Loucy (cell line): ENCODE results near the gene INHBB.

Source experiments
- CTCF ChIP-seq: fragments of 200-600 bp; sonication (generic); conservative IDR thresholded peaks from 2 replicates; pipeline ENCODE4 v1.5.1; 2014; ENCODE audit warnings: mild to moderate bottlenecking, antibody characterized with exemption, low read length
- EZH2phosphoT487 ChIP-seq: fragments of 200-600 bp; IDR thresholded peaks from 2 replicates; pipeline ENCODE4 v1.6.1; 2018; ENCODE audit warnings: antibody characterized with exemption, mild to moderate bottlenecking, moderate library complexity, borderline replicate concordance

DNA sequence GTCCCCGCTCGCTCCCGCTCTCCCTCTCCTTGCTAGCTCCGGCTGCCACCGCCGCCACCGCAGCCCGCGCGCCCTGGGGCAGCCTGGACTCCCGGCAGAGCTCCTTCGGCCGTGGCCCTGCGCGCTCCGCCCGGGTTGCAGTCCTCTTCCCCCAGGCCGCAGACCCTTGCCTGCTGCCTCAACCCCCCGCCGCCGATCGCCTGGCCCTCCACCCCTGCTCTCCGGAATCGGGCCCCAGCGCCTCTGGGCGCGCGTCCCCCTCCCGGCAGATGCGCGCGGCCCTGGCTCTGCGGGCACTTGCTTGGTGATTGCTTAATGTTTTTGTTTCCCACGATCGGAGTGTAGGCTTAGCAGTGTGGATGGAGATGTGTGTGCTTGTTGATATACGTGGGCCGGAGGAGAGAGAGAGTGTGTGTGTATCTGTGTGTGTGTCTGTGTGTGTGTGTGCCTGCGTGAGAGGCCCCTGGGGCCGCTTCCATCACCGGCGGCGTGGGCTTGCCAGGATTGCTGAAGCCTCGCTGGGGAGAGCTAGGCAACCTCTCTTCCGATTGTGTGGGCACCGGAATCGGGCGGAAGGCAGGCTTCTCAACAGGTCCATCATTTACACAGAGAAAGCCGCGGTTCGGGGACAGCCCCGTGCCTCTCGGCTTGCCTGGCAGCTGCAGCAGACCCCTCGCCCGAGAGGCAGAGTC, 877 bp downstream of the INHBB start:
- TF ChIP-seq CTCF, result no peak
- TF ChIP-seq EZH2phosphoT487, result no peak
